DOHH2 (cell line): ENCODE measurements around the gene TLR4.

ENCODE experiments used
- CTCF ChIP-seq: fragments of 200-600 bp; sonication (generic); IDR thresholded peaks from one replicate; pipeline ENCODE4 v1.5.1; 2014; ENCODE audit warnings: antibody characterized with exemption, mild to moderate bottlenecking, low read depth, low read length; ENCODE audit not compliant: poor library complexity, severe bottlenecking
- EZH2phosphoT487 ChIP-seq: fragments of 200-600 bp; sonication (generic); IDR thresholded peaks from 2 replicates; pipeline ENCODE4 v1.6.1; 2017; ENCODE audit warnings: borderline replicate concordance, mild to moderate bottlenecking, antibody characterized with exemption, low read length, moderate library complexity, mixed read lengths

- TF ChIP-seq CTCF (no peak), EZH2phosphoT487 (no peak)
These were observed 3.4 kb downstream of the TLR4 start for GRCh38 chr9:117707561-117707960.
